OCI-LY1 (cell line): ENCODE results near the gene PIGB.

Experiments
- EZH2 ChIP-seq: fragments of 200-600 bp; sonication (generic), shearing (Covaris generic); IDR thresholded peaks from 2 replicates; pipeline ENCODE4 v1.8.0; 2017; ENCODE audit warnings: borderline replicate concordance, mixed run types, mild to moderate bottlenecking, antibody characterized with exemption, low read length, moderate library complexity, mixed read lengths
- TF ChIP-seq, protein P1 (sequence below): fragments of 200-600 bp; sonication (generic), shearing (Covaris generic); IDR thresholded peaks from 2 replicates; pipeline ENCODE4 v1.5.1; 2017; ENCODE audit warnings: mild to moderate bottlenecking, antibody characterized with exemption, low read length, moderate library complexity, mixed read lengths

DNA sequence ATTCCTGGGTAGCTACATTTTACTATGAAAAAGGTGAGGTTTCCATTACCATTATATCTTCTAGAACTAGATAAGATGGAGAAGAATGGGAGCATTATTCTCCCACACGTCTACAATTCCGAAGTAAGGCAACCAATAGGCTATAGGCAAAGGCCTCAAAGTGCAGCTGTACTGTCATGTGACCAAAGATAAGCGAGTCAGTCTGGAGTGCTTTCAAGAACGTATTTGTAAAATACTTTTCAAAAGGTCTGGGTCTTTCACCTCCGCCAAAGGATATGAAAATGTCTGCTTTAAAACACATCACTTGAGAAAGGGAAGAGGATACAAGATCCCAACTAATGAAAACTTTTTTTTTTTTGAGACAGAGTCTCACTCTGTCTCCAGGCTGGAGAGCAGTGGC, 79.2 kb downstream of the PIGB start:
- TF ChIP-seq, protein P1, sequence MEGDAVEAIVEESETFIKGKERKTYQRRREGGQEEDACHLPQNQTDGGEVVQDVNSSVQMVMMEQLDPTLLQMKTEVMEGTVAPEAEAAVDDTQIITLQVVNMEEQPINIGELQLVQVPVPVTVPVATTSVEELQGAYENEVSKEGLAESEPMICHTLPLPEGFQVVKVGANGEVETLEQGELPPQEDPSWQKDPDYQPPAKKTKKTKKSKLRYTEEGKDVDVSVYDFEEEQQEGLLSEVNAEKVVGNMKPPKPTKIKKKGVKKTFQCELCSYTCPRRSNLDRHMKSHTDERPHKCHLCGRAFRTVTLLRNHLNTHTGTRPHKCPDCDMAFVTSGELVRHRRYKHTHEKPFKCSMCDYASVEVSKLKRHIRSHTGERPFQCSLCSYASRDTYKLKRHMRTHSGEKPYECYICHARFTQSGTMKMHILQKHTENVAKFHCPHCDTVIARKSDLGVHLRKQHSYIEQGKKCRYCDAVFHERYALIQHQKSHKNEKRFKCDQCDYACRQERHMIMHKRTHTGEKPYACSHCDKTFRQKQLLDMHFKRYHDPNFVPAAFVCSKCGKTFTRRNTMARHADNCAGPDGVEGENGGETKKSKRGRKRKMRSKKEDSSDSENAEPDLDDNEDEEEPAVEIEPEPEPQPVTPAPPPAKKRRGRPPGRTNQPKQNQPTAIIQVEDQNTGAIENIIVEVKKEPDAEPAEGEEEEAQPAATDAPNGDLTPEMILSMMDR = no peak
- no peak for TF ChIP-seq EZH2
